Lower leg skin (tissue), 3 donors: ENCODE measurements around the gene PATJ.

Experiments
- POLR2A ChIP-seq, 2 donors: fragments of 450-650 bp; IDR thresholded peaks; one replicate each; pipeline ENCODE4 v1.6.1; 2016 to 2017; ENCODE audit warnings: antibody characterized with exemption in 2 of 2, mild to moderate bottlenecking in 1 of 2, moderate library complexity in 1 of 2
- TF ChIP-seq, protein P1 (sequence below), 3 donors: fragments of 450-650 bp; IDR thresholded peaks; one replicate each; pipeline ENCODE4 v1.5.1; 2016; ENCODE audit warnings: antibody characterized with exemption in 3 of 3, mild to moderate bottlenecking in 3 of 3, moderate library complexity in 2 of 3

DNA sequence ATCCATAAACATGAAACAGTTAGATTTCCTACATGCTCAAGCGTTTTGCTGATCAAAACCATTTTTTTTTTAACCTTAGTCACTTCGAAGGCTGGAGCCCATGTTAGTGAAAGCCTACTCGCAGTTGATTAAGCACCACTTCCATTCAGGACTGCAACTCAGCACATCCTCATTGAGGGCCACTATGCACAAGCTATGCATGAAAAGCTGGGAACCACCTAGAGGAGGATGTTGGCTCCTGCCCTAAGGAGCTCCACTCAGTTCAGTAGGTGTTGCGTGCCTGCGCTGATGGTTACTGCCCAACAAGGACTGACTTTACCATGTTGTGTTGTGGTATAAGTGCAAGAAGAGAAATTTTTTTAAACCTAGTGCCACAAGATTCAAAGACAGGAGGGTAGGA, 271.0 kb downstream of the PATJ start:
- no peak for TF ChIP-seq POLR2A (IDR thresholded peaks at IDR 0.05)
- TF ChIP-seq, protein P1, sequence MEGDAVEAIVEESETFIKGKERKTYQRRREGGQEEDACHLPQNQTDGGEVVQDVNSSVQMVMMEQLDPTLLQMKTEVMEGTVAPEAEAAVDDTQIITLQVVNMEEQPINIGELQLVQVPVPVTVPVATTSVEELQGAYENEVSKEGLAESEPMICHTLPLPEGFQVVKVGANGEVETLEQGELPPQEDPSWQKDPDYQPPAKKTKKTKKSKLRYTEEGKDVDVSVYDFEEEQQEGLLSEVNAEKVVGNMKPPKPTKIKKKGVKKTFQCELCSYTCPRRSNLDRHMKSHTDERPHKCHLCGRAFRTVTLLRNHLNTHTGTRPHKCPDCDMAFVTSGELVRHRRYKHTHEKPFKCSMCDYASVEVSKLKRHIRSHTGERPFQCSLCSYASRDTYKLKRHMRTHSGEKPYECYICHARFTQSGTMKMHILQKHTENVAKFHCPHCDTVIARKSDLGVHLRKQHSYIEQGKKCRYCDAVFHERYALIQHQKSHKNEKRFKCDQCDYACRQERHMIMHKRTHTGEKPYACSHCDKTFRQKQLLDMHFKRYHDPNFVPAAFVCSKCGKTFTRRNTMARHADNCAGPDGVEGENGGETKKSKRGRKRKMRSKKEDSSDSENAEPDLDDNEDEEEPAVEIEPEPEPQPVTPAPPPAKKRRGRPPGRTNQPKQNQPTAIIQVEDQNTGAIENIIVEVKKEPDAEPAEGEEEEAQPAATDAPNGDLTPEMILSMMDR (IDR thresholded peaks at IDR 0.05) = no peak
